Measurements from ENCODE around the gene STRBP.
A peak's percentile ranks its signal among the peaks of the same experiment; 100 is the strongest.
"Not testable (repeated sequence)": the region's sequence is repeated elsewhere in the genome, so short reads cannot be mapped to it uniquely, and the experiment has no call there.

The STRBP gene

DNA sequence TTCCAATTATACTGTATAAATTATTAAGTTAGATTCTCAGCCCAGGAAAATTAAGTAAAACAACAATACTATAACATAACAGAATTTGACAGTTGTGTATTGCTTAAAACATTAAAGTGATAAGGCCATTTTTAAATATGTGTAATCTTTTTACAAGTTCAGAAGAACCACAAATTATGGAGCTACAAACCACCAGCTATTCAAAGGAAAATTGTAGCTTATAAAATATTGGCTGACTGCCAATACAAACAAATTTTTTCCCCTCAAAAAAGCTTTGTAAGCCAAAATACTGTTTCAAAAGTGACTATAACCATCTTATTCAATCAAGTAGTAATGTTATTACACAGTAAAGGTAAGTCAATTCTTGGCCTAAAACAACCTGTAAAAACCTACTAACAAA, 21.9 kb downstream of the STRBP start:
- DNase-seq: no peak

DNA sequence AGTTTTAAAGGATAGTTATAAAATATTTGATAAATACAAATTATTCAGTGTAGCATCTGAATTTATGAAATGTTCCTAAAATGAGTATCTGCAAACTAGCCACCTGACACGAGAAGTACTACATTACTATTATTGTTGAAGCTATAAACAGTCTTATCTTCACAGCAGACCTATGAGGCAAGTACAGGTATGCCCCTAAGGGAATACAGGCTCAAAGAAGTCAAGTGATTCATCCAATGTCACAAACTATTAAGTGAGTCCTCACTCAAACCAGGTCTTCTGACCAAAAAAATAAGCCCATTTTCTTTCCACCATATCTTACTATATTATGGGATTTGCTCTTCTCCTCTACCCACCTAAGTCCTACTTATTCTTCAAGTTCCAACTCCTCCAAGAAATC, 28.7 kb downstream of the STRBP start:
- no peak for DNase-seq

DNA sequence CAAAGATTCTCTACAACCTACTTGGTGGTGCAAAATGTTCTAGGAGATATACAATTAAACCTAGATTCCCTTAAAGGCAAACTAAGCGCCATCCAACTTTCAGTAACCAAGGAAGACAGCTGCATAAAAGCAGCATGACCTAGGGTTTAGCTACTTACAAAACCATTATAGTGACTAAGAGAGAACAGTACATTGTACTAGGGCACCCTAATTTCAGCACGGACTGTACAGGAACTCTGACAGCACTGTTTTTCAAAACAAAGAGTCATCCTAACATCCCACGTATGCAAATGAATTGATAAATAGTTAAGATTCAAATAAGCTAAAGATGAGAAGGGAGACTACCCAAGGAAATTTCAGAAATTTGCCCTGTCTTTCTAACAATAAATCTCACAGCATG, 30.0 kb downstream of the STRBP start:
- DNase-seq: no peak

DNA sequence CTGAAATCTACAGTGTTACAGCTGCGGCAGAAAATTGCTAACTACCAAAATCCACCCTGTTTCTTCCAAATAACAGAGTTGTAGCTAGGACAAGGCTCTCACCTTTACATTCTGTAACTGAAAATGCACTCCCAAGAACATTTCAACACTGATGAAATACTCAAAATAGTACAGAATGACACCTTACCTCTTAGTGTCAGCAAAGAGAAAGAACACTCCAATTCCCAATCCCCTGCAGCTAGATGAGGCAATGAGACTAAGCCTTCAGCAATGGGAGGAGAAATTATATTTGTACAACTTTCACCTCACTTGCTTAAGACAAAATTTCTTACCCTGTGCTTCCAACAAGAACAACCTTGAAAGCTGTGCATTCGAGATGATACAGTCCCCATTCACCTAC, 31.2 kb downstream of the STRBP start:
- DNase-seq: no peak

DNA sequence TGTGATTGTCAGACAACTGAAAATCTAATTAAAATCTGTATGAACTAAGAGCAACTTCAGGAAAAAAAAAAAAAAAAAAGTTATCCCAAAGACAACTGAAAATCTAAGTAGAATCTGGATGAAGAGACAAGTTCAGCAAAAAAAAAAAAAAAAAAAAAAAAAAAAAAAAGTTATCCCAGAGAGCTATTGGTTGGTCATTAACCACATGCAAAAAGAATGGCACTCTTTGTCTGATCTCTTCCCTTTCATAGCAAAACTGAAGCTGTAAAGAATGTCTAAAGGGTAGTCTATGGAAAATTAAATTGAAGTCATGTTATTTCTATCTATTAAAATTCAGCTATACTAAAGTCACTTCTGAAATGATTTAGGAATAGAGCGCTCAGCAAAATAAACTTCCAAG, 32.9 kb downstream of the STRBP start:
- DNase-seq: no peak

DNA sequence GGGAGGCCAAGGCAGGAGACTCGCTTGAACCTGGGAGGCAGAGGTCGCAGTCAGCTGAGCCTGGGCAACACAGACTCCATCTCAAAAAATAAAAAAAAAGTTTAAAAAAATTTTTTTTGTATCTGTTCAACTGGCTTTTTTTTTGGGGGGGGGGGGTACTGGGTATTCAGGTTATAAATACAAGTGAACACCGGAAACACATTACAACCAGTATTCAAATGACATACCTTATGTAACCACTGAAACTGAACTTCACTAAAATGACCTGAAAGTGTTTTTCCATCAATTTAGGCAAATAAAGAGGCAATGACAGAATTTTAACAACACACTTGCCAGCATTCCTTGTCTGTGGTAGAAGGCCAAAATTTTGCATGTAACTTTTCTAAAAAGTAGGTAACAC, 33.5 kb downstream of the STRBP start:
- DNase-seq: no peak

DNA sequence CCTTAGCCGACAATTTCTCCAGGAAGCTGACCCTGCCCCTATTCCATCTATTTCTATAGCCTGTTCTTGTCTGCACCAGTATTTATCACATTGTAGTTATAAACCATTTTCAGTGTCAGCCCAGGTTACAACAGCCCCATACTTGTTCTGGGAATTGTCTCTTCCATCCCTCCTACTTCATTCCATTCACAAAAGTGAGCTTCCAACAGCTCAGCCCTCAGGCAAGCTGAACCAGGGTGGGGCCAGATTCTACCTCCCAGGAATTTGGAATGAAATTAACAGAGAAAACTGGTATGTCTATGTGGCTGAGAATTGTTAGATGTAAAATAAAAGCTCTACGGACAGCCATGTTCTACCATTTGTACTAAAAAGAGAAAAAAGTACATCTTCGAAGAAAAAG, 36.1 kb downstream of the STRBP start:
- DNase-seq: no peak

DNA sequence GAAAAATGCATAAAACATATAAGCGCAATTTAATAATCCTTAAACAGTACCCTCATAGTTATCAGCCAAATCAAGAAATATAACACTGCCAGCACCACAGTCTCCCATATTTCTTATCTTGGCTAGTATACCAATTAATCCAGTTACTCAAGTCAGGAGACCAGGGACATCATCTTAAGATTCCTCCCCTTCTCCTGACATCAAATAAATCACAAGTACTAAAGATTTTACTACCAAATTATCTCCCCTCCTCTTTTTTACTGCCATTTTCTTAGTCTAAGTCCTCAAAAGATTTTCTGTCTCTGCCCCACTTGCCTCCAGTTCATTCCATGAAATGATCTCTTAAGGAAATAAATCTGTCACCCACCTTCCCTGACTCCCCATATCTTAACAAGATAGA, 37.0 kb downstream of the STRBP start:
- DNase-seq: no peak

DNA sequence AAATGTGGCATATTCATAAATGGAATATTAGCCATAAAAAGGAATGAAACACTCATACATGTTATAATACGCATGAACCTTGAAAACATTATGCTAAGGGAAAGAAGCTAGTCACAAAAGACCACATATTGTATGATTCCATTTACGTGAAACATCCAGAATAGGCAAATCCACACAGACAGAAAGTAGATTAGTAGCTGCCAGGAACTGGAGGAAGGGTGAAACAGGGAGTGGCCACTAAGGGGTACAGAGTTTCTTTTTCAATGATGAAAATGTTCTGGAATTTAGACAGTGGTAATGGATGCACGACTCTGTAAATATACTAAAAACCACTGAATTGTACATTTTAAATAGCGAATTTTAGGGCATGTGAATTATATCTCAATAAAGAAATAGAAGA, 39.4 kb downstream of the STRBP start:
- no peak for DNase-seq

DNA sequence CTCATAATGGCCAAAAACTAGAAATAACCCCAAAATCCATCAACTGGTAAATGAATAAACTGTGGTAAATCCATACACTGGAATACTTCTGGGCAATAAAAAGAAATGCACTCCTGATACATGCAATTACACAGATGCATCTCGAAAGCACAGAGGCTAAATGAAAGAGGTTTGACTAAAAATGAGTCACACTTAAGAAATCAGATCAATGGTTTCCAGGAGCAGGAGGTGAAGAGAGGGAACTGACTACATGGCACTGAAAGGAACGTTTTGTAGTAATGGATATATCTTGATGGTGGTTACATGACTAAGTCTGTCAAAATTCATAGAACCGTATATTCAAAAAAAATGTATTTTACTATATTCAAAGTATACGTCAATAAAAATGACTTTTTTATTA, 42.4 kb downstream of the STRBP start:
- DNase-seq: no peak

DNA sequence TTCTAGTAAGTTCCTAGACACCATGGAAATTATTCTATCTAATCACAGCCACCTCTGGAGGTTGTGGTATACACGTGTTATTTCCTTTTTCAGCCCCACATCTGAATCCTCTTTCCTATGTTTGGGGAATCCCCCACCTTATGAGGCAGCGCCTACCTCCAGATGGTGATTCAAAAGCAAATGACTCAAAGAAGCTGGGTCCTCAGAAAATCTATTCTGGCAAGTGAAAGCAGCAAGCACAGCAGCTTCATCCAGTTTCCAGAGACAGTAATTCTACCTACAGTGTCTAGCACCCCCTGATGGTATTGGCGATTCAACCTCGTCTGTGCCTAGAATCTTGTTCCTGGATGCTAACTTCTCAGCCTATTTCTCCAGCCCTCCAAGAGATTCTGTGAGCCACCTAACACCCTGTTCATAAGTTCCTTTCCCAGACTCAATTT, 43.0 kb downstream of the STRBP start:
- DNase-seq: peak; percentile 53

DNA sequence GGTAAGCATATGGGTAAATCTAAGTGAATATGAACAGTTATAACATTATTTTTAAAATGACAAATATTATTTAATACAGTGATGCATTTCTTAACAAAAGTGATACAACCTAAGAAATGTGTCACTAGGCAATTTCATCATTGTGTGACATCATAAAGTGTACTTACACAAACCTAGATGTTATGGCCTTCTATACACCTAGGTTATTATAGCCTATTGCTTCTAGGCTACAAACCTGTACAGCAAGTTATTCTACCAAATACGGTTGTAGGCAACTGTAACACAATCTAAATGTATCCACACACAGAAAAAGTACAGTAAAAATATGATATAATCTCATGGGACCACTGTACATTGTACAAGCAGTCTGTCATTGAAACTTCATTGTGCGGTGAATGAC, 48.3 kb downstream of the STRBP start:
- no peak for DNase-seq

DNA sequence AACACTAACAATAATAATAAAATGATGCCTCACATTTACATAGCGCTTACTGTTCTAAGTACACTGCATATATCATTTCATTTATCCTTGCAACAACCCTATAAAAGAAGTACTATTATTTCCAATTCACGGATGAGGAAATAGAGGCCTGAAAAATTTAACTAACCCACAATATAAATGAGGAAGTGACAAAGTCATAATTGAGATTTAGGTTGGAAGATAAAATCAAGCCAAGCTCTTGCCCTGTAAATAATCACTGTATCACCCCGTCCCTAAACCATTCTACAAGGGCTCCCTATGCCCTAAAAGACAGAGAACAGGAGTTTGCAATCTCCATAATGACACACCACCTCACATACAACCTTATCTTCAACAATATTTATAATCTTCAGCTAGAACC, 49.6 kb downstream of the STRBP start:
- no peak for DNase-seq

DNA sequence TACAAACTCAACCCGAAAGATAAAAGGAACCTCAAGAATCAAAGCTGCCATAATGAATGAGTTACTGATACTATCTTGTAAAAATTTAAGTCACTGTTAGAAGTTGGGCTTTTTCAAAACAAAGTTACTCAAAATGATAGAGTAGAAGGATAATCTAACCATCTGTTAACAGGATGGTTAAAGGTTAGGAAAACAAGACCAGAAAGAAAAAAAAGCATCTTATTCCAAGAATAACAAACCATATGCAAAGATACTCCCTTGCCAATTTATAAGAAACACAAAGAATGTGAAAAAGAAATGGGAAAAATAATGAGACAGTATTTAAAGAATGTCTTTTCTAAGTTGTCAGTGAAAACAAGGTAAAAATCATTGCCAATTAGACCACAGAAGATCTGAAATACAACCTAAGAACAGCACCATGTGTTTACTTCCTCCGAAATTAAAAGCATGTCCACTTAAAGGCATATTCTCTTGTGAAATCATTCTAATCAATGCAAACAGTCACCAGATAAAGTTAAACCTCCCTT, 51.2 kb downstream of the STRBP start:
- DNase-seq: no peak

DNA sequence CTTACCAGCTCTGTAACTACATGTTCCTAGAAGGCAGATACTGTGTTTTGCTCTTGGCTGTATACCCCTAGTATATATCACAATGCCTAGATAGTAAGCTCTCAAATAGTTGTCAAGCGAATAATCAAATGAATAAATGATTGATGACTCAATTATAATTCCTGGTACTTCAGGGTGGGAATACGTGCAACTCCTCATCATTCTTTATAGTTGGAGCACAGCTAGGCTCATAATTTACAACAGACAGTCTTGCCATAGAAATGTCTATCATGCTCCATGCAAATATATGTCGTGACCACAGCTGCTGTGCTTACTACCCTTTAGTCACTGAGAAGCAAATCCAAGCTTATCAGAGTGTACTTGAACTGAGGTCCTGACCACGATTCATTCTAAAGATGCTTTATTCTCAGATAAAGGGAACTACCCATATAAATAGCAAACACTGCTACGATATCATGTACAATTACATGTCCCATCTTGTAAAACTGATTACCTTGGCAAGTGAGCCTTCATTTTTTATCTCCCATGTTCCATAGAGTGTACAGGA, 52.1 kb downstream of the STRBP start:
- DNase-seq: no peak

DNA sequence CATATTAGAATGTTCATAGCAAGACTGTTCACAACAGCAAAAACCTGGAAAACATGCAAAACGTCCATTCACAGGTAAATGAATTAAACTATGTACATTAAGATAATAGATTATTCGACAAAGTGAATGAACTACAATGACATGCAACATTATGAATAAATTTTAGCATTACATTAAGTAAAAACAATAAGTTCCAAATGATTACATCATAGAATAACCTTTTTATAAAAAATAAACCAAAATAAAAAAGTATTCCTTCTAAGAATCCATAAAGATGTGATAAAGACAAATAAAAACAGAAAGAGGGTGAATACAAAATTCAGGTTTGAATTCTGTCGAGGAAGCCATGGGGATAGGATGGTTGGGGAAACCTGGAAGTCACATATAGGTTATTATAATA, 57.3 kb downstream of the STRBP start:
- DNase-seq: no peak

DNA sequence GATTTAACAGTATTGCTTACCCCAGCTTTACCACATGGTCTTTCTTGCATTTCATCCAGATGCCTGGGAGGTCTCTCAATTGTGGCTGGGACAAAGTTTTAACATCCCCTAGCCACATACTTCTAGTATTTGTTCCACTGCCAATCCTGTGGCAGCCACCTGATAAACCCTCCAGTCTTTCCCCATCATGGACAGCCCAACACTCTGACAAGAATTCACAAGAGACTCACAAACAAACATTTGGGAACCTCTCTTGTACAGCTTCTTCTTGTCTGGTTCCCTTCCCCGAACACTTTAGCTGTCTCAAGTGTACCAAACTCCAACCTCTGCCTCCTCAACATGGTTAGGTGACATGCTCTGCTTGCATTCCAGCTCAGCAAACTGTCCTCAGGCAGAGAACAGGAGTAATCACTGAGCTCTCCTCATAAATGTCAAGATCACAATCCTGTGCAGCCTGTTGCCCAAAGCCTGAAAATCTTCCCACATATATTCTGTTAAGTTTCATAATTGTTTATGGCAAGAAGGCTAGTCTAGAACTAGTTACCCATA, 59.7 kb downstream of the STRBP start:
- no peak for DNase-seq

DNA sequence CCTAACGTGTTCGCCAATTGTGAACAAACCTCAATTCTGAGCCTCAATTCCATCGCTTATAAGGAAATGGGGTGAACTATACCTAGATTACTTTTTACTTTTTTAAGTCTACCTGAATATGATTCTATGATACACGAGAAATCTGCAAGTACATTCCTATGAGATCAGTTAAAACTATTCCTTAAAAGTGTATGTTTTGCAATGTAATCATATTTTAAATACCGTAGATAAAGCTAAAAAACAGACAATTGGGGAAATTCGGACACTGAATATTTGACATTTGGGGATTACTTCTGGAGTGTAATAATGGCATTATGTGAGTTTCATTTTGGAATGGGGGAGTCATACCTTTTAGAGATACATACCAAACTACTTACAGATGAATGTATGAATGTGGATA, 62.3 kb downstream of the STRBP start:
- DNase-seq: no peak

DNA sequence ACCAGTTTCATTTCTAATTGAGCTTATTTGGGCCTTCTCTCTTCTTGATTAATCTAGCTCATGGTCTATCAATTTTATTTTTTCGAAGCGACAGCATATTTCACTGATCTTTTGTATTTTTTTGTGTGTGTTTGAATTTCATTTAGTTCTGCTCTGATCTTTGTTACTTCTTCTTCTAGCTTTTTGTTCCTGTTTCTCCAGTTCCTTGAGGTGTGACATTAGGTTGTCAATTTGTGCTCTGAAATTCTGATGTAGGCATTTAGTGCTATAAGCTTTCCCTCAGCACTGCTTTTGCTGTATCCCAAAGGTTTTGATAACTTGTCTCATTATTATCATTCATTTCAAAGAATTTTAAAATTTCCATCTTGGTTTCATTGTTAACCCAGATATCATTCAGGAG, 67.3 kb downstream of the STRBP start:
- DNase-seq: no peak

DNA sequence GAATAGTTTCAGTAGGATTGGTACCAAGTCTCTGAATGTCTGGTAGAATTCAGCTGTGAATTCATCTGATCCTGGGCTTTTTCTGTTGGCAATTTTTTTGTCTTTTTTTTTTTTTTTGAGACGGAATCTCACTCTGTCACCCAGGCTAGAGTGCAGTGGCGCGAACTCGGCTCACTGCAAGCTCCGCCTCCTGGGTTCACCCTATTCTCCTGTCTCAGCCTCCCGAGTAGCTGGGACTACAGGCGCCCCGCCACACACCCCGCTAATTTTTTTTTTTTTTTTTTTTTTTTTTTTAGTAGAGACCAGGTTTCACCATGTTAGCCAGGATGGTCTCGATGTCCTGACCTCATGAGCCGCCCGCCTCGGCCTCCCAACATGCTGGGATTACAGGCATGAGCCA, 67.9 kb downstream of the STRBP start:
- DNase-seq: not testable (repeated sequence)

DNA sequence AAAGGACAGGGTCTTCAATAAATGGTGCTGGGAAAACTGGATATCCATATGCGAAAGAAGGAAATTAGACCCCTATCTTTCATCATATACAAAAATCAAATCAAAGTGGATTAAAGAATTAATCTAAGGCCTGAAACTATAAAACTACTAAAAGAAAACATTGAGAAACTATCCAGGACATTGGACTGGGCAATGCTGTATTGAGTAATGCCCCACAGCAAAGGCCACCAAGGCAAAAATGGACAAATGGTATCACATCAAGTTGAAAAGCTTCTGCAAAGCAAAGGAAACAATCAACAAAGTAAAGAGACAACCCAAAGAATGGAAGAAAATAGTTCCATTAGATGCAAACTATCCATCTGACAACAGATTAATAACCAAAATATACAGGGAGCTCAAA, 72.3 kb downstream of the STRBP start:
- DNase-seq: no peak

DNA sequence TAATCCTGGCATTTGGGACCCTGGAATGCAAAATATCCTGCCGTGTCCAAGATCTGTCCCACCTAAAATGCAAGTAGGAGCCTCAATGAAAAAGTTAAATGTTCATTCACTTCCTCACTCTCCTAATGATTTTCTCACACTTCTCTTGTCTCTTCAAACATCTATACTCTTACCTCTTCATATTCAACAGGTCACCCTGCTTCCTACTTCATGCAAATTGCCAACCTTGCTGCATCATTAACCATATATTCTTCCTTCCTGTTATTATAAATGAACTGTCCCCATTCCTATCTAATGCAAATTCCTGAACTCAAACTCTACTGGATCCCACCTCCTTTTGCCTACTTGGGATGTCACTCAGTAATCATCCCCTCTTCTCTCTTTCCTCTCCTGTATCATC, 74.4 kb downstream of the STRBP start:
- DNase-seq: no peak

DNA sequence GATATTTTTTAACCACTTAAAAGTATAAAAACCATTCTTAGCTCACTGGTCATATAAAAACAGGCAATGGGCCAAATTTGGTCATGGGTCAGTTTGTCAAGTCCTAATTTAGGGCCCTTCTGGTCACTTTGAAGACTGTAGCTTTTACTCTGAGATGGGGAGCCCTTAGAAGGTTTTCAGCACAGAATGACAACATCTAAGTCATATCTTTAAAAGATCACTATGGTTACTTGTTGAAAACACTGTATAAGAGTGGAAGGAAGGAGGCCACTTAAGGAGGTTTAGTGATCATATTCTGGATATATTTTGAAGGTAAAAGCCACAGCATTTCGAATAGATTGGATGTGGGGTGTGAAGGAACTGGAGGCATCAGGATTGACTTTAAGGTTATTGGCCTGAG, 76.7 kb downstream of the STRBP start:
- no peak for DNase-seq

DNA sequence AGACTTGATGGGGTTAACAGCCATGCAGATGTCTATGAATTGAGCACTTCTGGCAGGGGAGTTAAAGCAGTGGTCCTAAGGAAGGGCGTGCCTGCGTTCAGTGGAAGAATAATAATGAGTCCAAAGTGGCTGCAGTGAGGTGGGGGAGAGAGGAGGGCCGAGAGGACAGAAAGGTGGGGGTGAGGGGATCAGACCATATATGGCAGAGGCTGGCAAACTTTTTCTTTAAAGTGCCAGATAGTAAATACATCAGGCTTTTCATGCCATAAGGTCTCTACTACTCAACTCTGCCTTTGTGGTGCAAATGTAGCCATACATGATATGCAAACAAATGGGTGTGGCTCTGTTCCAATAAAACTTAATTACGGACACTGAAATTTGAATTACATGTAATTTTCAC, 77.1 kb downstream of the STRBP start:
- DNase-seq: no peak

DNA sequence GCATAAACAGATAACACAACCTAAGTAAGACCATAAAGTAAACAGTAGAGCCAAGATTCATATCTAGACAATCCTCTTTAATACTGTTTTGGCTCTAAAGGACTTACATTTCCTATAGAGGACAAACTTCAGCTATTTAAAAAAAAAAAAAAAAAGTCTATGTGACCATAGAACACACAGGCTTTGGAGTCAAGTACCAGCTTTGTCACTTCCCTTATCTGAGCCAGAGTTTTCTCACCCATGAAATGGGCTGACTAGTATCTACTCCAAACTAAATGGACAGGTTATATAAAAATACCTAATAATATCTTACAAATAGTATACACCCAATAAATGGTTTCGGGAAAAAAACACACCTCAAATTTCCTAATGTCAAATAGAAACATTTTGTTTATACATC, 81.3 kb downstream of the STRBP start:
- no peak for DNase-seq

All from CD4-positive, alpha-beta T cell treated with Interleukin-10 for 1 hour (primary cell).